A549 (cell line): Measurements from ENCODE around the gene SERP1. TPM values are rescaled to one million over a fixed set of nuclear protein-coding genes. Genes with fewer than 3 reads are reported as not detected.

Experiments
- ATAC-seq, 2 experiments: fragments of 200-7000 bp in 1 of 2; fragments of >200 bp in 1 of 2; cut with Nextera tagmentation in 1 of 2; cut with Tn5 transposase in 1 of 2; 3 replicates each; pipeline versions ENCODE4 v1.8.0 to v1.9.1; 2018 to 2020; ENCODE audit warnings: mild to moderate bottlenecking in 1 of 2, moderate library complexity in 1 of 2
- CTCF ChIA-PET: fragments of 300-600 bp; sonication (Branson Sonifier 250); formaldehyde crosslinking; extraction: SDS; loops from one replicate; lab custom pipeline; 2021; ENCODE audit warnings: antibody characterized with exemption, inconsistent platforms; lab: Yijun Ruan, JAX
- POLR2A ChIA-PET: fragments of 350-600 bp; formaldehyde crosslinking; extraction: SDS; loops from one replicate; lab custom pipeline; 2021; ENCODE audit warnings: antibody characterized with exemption, inconsistent platforms; lab: Yijun Ruan, JAX
- DNase-seq, 2 experiments: peaks; one replicate each; pipeline versions ENCODE4 v3.0.0 to v3.0.0-alpha.2; 2011 to 2016; ENCODE audit warnings: low read depth in 1 of 2, low spot score in 1 of 2
- FAIRE-seq: peaks from 2 replicates; lab custom pipeline; 2011; peaks lifted over from hg19 to GRCh38; lab: Jason Lieb, UNC
- H3K27ac ChIP-seq, 2 experiments: fragments of >200 bp; sonication (Bioruptor Twin); formaldehyde crosslinking; 3 replicates each; pipeline ENCODE4 v1.5.1; 2016 to 2017
- H3K4me1 ChIP-seq: fragments of >200 bp; sonication (Bioruptor Twin); formaldehyde crosslinking; 3 replicates; pipeline ENCODE4 v1.6.1; 2016
- H3K4me2 ChIP-seq: fragments of >200 bp; sonication (Bioruptor Twin); formaldehyde crosslinking; 3 replicates; pipeline ENCODE4 v1.6.1; 2016
- H3K4me3 ChIP-seq: fragments of >200 bp; sonication (Bioruptor Twin); formaldehyde crosslinking; 3 replicates; pipeline ENCODE4 v1.5.1; 2016
- H3K9me3 ChIP-seq: fragments of >200 bp; sonication (Bioruptor Twin); formaldehyde crosslinking; 3 replicates; pipeline ENCODE4 v1.6.1; 2016
- ATOH8 ChIP-seq: fragments of 250-450 bp; sonication (Bioruptor Pico); IDR thresholded peaks from 2 replicates; pipeline ENCODE4 v1.5.0; 2020; ENCODE audit warnings: low read depth, mild to moderate bottlenecking, moderate library complexity
- BHLHE40 ChIP-seq: IDR thresholded peaks from 2 replicates; pipeline ENCODE4 v1.6.1; 2012; ENCODE audit warnings: low read depth, low read length, inconsistent platforms
- CHD4 ChIP-seq: fragments of 200-600 bp; sonication (generic); IDR thresholded peaks from 2 replicates; pipeline ENCODE4 v1.6.1; 2016; ENCODE audit warnings: antibody characterized with exemption, mild to moderate bottlenecking, borderline replicate concordance
- E2F6 ChIP-seq: IDR thresholded peaks from 2 replicates; pipeline ENCODE4 v1.6.1; 2012; ENCODE audit warnings: low read depth, borderline replicate concordance
- FOXS1 ChIP-seq: fragments of 250-450 bp; sonication (Bioruptor Pico); IDR thresholded peaks from 2 replicates; pipeline ENCODE4 v1.5.0; 2020; ENCODE audit warnings: mild to moderate bottlenecking, moderate library complexity
- GATA3 ChIP-seq: IDR thresholded peaks from 2 replicates; pipeline ENCODE4 v1.6.1; 2012; ENCODE audit warnings: borderline replicate concordance
- HDAC2 ChIP-seq: fragments of 200-600 bp; sonication (generic); IDR thresholded peaks from 2 replicates; pipeline ENCODE4 v1.6.1; 2016
- HES2 ChIP-seq: fragments of >200 bp; sonication (Bioruptor Twin); formaldehyde crosslinking; IDR thresholded peaks from 2 replicates; pipeline ENCODE4 v1.6.1; 2016
- HEYL ChIP-seq: fragments of 250-450 bp; sonication (Bioruptor Pico); IDR thresholded peaks from 2 replicates; pipeline ENCODE4 v1.8.0; 2021; ENCODE audit warnings: mild to moderate bottlenecking, moderate library complexity
- HOXB5 ChIP-seq: fragments of 250-450 bp; sonication (Bioruptor Pico); IDR thresholded peaks from 2 replicates; pipeline ENCODE4 v1.5.0; 2020; ENCODE audit warnings: mild to moderate bottlenecking, moderate library complexity
- KDM5A ChIP-seq: fragments of 200-600 bp; sonication (generic); IDR thresholded peaks from 2 replicates; pipeline ENCODE4 v1.6.1; 2016; ENCODE audit warnings: antibody characterized with exemption, mild to moderate bottlenecking
- MAFK ChIP-seq: fragments of 450-650 bp; IDR thresholded peaks from 2 replicates; pipeline ENCODE4 v1.6.1; 2014; ENCODE audit not compliant: partially characterized antibody
- NR3C1 ChIP-seq: fragments of >200 bp; sonication (Bioruptor Twin); formaldehyde crosslinking; IDR thresholded peaks from 3 replicates; pipeline ENCODE4 v1.6.1; 2017
- RAD21 ChIP-seq, 2 experiments: fragments of >200 bp in 1 of 2; sonication (Bioruptor Twin) in 1 of 2; formaldehyde crosslinking in 1 of 2; IDR thresholded peaks in 1 of 2; conservative IDR thresholded peaks in 1 of 2; 2 replicates in 1 of 2; 3 replicates in 1 of 2; pipeline ENCODE4 v1.6.1; 2012 to 2018; ENCODE audit warnings: inconsistent platforms in 1 of 2
- REST ChIP-seq: fragments of 200-600 bp; sonication (generic); IDR thresholded peaks from 2 replicates; pipeline ENCODE4 v1.6.1; 2016; ENCODE audit warnings: antibody characterized with exemption, mild to moderate bottlenecking, moderate library complexity
- TP53 ChIP-seq: fragments of 250-450 bp; sonication (Bioruptor Pico); IDR thresholded peaks from 2 replicates; pipeline ENCODE4 v1.5.0; 2021; ENCODE audit warnings: mild to moderate bottlenecking, moderate library complexity
- WGBS: methylation state at CpG from one replicate; pipeline ENCODE4 v1.1.6; 2017; ENCODE audit errors: missing lambda C conversion rate; 5-methylcytosine and 5-hydroxymethylcytosine counted together
- polyA plus RNA-seq, 4 experiments: library from polyadenylated mRNA; depleted of rRNA in 3 of 4; stranded (reverse); fragments of >200 nt; fragmentation: RNase III in 1 of 4; extraction: RNeasy Plus Mini Kit Qiagen cat#74134 plus additional on column Dnase treatment in 1 of 4; gene quantifications; 2 replicates in 3 of 4; 3 replicates in 1 of 4; pipeline ENCODE4 v1.2.3, GENCODE V29; 2011 to 2017
- TF ChIP-seq, protein P1 (sequence below): fragments of 450-650 bp; IDR thresholded peaks from 2 replicates; pipeline ENCODE4 v1.6.1; 2014; ENCODE audit warnings: antibody characterized with exemption
- TF ChIP-seq, protein P2 (sequence below): IDR thresholded peaks from 2 replicates; pipeline ENCODE4 v1.6.1; 2012

Gene SERP1
- polyA plus RNA-seq, 2 of the 4 experiments (the other 2 are of a cell fraction) = 84.3 to 94.7 TPM

DNA sequence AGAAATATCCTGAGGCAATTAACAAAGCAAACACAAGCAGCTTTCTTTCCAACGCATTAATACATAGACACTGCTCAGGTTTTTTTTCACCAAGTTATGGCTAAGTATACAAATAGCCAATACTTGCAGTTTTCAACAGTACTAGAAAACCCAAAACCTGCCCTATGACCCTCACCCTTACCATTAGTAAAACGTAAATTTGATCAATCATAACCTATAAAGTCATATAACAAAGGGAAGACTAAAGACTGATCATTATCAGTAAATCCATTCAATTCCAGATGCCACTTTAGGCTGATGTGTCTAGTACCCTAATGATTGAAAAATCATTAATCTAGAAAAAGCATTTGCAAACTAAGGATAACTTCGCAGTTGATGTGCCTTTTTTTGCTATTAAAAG lies 3.2 kb downstream of the SERP1 start:
- ChIA-PET POLR2A (no interaction called here), CTCF (no interaction called here)
- WGBS = 84% methylated on average over 3 of the region's 3 CpGs
- no peak overlapping the region for H3K4me3 ChIP-seq
- H3K4me2 ChIP-seq = no peak overlapping the region
- TF ChIP-seq MAFK = no peak
- TF ChIP-seq, protein P1, sequence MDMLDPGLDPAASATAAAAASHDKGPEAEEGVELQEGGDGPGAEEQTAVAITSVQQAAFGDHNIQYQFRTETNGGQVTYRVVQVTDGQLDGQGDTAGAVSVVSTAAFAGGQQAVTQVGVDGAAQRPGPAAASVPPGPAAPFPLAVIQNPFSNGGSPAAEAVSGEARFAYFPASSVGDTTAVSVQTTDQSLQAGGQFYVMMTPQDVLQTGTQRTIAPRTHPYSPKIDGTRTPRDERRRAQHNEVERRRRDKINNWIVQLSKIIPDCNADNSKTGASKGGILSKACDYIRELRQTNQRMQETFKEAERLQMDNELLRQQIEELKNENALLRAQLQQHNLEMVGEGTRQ = no peak
- TF ChIP-seq NR3C1 = no peak
- TF ChIP-seq E2F6 = no peak
- no peak for TF ChIP-seq HES2
- TF ChIP-seq ATOH8 (CRISPR knock-in tag) = no peak
- no peak for TF ChIP-seq HOXB5 (CRISPR knock-in tag)
- no peak for TF ChIP-seq CHD4
- H3K27ac ChIP-seq = no peak overlapping the region
- H3K4me1 ChIP-seq = peaks cover 17% of the 10 kb centered on the region
- DNase-seq = no peak
- no peak for ATAC-seq
- FAIRE-seq = no peak
- H3K9me3 ChIP-seq = no peaks in the 10 kb centered on the region

- CTCF ChIA-PET = interaction anchor here (0.9 to 1.7 kb wide), 2 partner anchors 13 to 33 kb away, joined by 4 read pairs; no protein-coding TSS in a partner anchor
- WGBS = 89% methylated on average over 3 of the region's 3 CpGs
- FAIRE-seq = no peak
These were observed 5.3 kb downstream of the SERP1 start for GRCh38 chr3:150540991-150541390.

More at GRCh38 chr3:150540991-150541390, 5.3 kb downstream of the SERP1 start:
- no peak for TF ChIP-seq KDM5A
- no peak for TF ChIP-seq FOXS1 (CRISPR knock-in tag)
- TF ChIP-seq BHLHE40 = no peak
- no peak for TF ChIP-seq HDAC2
- no peak for TF ChIP-seq GATA3
- TF ChIP-seq RAD21 (conservative IDR thresholded peaks at IDR 0.05 in 1 of 2, IDR thresholded peaks at IDR 0.05 in 1 of 2) = no peak
- TF ChIP-seq REST = no peak
- TF ChIP-seq, protein P2, sequence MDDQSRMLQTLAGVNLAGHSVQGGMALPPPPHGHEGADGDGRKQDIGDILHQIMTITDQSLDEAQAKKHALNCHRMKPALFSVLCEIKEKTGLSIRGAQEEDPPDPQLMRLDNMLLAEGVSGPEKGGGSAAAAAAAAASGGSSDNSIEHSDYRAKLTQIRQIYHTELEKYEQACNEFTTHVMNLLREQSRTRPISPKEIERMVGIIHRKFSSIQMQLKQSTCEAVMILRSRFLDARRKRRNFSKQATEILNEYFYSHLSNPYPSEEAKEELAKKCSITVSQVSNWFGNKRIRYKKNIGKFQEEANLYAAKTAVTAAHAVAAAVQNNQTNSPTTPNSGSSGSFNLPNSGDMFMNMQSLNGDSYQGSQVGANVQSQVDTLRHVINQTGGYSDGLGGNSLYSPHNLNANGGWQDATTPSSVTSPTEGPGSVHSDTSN = no peak
- no peak for TF ChIP-seq TP53 (CRISPR knock-in tag)
- TF ChIP-seq HEYL (CRISPR knock-in tag) = no peak
- TF ChIP-seq, all 56 proteins: peak for 0
- H3K4me3 ChIP-seq = no peak overlapping the region
- H3K27ac ChIP-seq = no peak overlapping the region
- ATAC-seq = no peak
- peaks cover 12% of the 10 kb centered on the region for H3K4me1 ChIP-seq
- H3K4me2 ChIP-seq = no peak overlapping the region
- H3K9me3 ChIP-seq = no peaks in the 10 kb centered on the region
- no peak for DNase-seq
- POLR2A ChIA-PET = interaction anchor here (0.7 to 0.9 kb wide), 2 partner anchors 223 to 1586 kb away, joined by 3 to 4 read pairs; partner anchors contain the start of gene SIAH2
